ENCODE data around the gene E2F6. TPM values are rescaled to one million over a fixed set of nuclear protein-coding genes. Genes with fewer than 3 reads are reported as not detected.

The E2F6 gene
- total RNA-seq, 4 donors from 2014 or later = 17.2 to 30.2 (median 22.9) TPM

DNA sequence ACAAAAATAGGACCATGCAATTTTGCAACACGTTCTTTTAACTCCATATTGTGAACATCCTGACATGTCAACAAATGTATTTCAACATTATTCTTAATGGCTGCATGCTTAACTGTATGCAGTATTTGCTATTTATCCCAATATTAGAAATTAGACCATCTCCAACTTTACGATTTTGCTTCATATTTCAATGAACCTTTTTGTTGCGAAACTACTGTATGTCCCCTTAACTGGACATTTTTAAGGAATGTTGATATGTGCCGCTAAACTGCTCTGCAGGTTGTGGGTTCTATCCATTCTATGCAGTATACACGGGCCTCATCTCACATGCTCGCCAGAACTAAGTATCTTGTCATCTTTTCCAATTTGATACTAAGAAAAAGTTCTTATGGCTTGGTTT lies 11.1 kb downstream of the E2F6 start:
- TF ChIP-seq, protein P1, sequence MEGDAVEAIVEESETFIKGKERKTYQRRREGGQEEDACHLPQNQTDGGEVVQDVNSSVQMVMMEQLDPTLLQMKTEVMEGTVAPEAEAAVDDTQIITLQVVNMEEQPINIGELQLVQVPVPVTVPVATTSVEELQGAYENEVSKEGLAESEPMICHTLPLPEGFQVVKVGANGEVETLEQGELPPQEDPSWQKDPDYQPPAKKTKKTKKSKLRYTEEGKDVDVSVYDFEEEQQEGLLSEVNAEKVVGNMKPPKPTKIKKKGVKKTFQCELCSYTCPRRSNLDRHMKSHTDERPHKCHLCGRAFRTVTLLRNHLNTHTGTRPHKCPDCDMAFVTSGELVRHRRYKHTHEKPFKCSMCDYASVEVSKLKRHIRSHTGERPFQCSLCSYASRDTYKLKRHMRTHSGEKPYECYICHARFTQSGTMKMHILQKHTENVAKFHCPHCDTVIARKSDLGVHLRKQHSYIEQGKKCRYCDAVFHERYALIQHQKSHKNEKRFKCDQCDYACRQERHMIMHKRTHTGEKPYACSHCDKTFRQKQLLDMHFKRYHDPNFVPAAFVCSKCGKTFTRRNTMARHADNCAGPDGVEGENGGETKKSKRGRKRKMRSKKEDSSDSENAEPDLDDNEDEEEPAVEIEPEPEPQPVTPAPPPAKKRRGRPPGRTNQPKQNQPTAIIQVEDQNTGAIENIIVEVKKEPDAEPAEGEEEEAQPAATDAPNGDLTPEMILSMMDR (IDR thresholded peaks at IDR 0.05; ENCODE audit: low read depth) = no peak

DNA sequence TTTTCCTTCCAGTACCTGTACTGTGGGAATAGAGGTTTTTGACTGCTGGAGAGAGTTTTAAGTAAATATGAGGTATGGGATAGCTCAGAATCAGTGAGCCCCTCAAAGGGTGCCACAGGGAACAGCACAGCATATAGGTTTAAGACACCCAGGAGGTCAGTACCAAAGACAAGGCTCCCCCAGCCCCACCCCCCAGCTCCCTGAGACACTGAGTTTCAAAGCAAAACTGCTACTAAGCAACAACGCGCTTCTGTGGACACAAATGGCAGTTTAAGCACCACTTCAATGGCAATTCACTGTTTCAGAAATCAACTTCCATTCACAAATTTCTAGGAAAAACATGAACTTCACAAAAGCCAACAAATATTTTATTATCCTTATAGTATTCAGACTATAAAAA lies 15.2 kb downstream of the E2F6 start:
- TF ChIP-seq, protein P1 (IDR thresholded peaks at IDR 0.05; ENCODE audit: low read depth) = no peak

DNA sequence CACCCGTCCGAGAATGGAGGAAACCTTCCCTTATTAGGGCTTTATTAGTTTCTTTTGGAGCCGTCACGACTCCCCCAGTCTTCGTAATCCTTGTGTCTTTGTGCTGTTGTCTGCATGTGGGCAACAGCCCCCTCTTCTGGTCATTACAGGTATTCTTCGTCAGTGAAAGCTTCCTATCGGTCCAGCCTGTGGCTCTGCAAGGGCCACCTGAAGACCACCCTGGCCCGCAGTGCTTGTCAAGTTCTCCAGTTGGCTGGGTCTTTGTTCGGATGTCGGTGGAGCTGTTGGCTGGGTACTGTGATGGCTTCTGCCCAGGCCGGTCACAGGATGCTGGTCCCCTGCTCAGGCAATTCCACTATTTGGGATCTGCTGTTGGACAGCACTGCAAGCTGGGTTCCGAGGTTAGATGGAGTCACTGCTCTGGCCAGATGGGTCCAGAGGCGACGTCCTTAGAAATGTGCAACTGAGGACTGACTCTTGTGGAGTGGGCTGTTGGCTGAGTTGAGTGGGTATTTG lies 19.2 kb downstream of the E2F6 start:
- TF ChIP-seq, protein P1 (IDR thresholded peaks at IDR 0.05; ENCODE audit: low read depth) = no peak

DNA sequence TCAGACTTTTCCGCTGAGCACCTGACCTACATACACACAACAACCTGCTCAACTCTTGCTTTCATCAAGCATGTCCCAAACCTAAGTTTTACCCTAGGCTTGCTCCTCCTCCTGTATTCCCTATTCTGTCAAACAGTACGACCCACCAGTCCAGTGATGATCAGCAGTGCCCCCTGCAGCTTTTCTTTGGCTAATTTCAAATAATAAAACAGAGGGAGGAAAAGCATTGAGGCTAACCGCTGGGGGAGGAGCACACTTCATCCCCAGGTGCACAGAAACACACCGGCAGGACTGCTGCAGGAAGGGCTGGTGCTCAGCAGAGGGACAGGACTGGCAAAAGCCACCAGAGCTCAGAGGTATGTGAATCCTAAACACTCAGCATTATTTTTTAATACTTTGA lies 21.2 kb downstream of the E2F6 start:
- TF ChIP-seq, protein P1 (IDR thresholded peaks at IDR 0.05; ENCODE audit: low read depth) = no peak

DNA sequence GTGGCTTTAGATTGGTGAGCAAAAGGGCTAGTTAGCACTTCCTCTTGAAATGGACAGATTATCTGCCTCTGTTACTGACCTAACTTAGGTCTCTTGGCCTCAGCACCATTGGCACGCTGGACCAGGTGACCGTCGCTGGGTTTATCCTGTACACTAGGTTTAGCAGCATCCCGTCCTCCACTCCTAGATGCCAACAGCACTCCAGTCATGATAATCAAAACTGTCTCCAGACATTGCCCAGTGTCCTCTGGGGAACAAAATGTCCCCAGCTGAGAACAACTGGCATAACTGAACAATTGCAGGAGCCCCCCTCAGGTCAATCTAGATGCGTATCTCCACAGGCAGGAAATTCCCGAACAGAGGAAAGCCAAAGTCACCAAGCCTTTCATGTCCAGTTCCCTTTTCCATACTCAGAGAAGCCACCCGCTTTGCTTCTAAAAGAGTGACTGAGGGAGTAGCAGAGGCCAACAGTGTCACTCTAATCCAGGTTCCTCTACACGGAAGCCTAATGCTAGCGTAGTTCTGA lies 27.3 kb downstream of the E2F6 start:
- TF ChIP-seq, protein P1 (IDR thresholded peaks at IDR 0.05; ENCODE audit: low read depth) = no peak

DNA sequence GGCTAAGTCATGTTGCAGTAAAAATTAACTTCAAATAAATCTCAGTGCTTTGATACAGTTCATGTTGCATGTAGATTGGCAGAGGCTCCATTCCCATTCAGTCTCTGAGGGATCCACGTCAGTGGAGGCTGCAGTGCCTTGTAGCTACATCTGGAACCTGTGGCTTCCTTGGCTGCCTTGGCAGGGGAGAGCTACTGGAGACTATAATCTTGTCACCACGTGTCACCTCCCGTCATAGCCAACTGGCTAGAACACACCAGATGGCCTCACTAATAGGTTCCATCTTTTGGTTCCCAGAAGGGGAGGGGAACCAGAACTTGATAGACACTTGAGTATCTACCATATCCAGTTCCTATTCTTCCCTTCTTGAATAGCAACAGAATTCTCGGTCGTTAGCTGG lies 28.4 kb downstream of the E2F6 start:
- TF ChIP-seq, protein P1 (IDR thresholded peaks at IDR 0.05; ENCODE audit: low read depth) = no peak

DNA sequence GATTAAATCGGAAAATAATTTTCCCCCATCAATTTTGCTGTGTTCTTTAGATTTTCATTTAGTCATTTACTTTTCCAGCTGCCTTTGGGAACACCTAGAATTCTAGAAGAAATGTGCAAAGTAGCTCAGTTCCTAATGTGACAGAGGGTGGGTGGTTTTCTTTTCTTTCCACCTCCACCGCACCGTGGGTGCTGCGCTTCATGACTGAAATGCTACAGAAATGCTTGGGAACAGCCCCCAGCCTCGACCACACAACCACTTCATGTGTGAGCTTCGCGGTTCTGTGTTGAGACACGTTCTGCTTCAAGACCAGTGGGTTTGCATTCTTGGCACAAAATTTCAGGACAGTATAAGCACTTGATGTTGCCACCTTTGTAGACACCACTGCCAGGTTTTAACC lies 30.9 kb downstream of the E2F6 start:
- TF ChIP-seq, protein P1 (IDR thresholded peaks at IDR 0.05; ENCODE audit: low read depth) = no peak

Data from subcutaneous adipose tissue (tissue), 4 donors.